ENCODE data around the gene DDC. TPM values are rescaled to one million over a fixed set of nuclear protein-coding genes. Genes with fewer than 3 reads are reported as not detected.

Gene DDC
- polyA plus RNA-seq, 2 of the 4 experiments (the other 2 are of a cell fraction): 1.3 to 2.8 TPM

DNA sequence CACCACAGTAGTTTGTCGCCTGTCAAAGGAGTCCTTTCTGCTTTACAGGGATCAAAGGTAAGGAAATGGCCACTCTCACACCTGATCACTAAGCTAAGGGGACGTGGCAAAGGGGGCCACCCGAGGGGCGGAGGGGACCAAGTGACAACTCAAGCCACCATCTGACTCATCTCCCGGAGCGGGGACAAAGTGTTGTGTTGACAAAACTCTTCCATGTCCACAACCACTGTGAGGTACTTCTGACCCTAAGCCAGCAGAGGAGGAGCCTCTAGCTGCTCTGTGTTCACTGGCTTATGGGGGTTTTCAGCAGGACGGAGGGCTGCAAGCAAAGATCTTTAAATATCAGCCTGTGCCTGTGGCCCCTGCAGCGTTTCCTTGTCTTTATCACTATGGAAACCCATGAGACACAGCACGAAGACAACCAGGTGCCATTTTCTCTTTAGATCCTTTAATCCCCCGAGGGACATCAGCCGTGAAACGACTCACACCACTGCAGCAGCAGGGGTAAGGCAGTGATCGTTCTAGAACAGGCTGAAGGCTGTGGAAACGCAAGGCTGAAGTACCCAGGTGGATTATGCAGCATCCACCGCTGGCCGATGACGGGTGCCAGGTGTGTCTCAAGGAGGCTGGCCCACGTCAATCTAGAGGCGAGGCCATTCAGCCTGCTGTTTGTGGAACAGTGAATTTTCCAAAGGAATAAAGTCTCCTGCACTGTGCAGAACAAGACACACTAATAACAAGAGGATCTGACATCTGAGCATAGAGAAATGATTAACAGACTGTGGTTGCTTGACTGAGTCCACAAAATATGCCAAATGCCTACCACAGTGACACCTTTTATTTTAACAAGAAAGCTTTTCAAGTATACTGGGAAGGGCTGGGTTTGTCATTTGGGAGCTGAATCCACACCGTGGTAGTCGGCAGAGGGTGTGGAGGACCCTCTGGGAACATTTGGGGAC lies 26.6 kb upstream of the DDC start:
- H3K4me2 ChIP-seq: no peak overlapping the region
- no peaks in the 10 kb centered on the region for H3K4me1 ChIP-seq
- no peak overlapping the region for H3K4me3 ChIP-seq
- no peak for ATAC-seq
- DNase-seq (ENCODE audit: low read depth in 1 of 2, low spot score in 1 of 2): no peak
- ChIA-PET POLR2A (no interaction called here), CTCF (interaction anchor here (0.8 to 1.2 kb wide), 2 partner anchors 124 to 550 kb away, joined by 3 read pairs; no protein-coding TSS in a partner anchor)
- WGBS (ENCODE audit: missing lambda C conversion rate): 83% methylated on average over 21 of the region's 21 CpGs
- FAIRE-seq: no peak
- H3K9me3 ChIP-seq: no peaks in the 10 kb centered on the region
- no peak overlapping the region for H3K27ac ChIP-seq
- TF ChIP-seq ZNF302 (CRISPR knock-in tag; IDR thresholded peaks at IDR 0.05) (no peak), CBX8 (IDR thresholded peaks at IDR 0.05) (no peak), HOXB13 (CRISPR knock-in tag; IDR thresholded peaks at IDR 0.05; ENCODE audit: low read depth) (no peak), RNF2 (IDR thresholded peaks at IDR 0.05; ENCODE audit: borderline replicate concordance, low read depth) (no peak), POLR2A (IDR thresholded peaks at IDR 0.05; ENCODE audit: low read length) (no peak), HDAC2 (IDR thresholded peaks at IDR 0.05) (no peak), TFCP2L1 (CRISPR knock-in tag; IDR thresholded peaks at IDR 0.05) (no peak), MYC (IDR thresholded peaks at IDR 0.05; ENCODE audit: borderline replicate concordance, low read length) (no peak)
- TF ChIP-seq, protein P1, sequence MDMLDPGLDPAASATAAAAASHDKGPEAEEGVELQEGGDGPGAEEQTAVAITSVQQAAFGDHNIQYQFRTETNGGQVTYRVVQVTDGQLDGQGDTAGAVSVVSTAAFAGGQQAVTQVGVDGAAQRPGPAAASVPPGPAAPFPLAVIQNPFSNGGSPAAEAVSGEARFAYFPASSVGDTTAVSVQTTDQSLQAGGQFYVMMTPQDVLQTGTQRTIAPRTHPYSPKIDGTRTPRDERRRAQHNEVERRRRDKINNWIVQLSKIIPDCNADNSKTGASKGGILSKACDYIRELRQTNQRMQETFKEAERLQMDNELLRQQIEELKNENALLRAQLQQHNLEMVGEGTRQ (IDR thresholded peaks at IDR 0.05): no peak

DNA sequence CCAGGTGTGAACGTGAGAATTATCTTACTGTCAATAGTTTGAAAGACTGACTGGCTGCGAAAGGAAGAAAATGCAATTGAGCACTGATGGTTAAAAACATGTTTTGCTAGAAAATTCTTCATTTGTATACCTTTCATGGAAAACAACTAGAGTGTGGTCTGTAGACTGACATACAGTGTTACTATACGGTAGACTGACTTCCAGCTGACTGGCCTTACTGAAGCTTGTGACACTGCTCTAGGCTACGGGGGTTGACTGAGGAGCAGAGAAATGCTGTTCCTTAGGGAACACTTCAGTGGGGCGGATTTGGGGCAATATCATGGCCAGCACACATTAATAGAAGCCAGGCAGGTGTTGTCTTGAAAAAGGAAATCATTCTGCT lies 25.9 kb upstream of the DDC start:
- Histone ChIP-seq H3K4me1 (no peaks in the 10 kb centered on the region), H3K4me2 (no peak overlapping the region), H3K9me3 (no peaks in the 10 kb centered on the region), H3K27ac (no peak overlapping the region), H3K4me3 (no peak overlapping the region)
- CTCF ChIA-PET: interaction anchor here (1.2 to 5.1 kb wide), 2 partner anchors 123 to 124 kb away, joined by 3 to 24 read pairs; no protein-coding TSS in a partner anchor
- ATAC-seq (no peak), FAIRE-seq (no peak), DNase-seq (ENCODE audit: low read depth in 1 of 2, low spot score in 1 of 2) (no peak)
- WGBS (ENCODE audit: missing lambda C conversion rate): 90% methylated on average over 5 of the region's 5 CpGs
- TF ChIP-seq JUN (IDR thresholded peaks at IDR 0.05): no peak
- no peak for TF ChIP-seq CEBPB (IDR thresholded peaks at IDR 0.05)
- POLR2A ChIA-PET: no interaction called here

DNA sequence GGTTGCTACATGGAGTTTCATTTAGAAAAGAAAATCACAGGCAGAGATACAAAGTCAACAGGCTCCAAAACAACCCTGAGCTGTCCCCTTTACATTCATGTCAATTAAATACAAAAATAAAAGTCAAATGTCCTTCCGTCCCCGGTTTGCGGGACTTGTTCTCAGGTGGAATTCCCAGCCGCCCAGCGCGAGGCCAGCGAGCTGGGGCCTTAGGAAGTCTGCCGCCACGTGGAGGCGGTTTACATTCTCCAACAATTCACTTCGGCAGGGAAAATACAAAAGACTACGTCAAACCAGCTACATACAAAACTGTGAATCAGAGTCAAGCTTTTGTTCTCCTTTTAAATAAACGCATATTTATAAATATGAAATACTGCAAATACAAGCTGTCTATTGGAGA lies 25.3 kb upstream of the DDC start:
- no peak for TF ChIP-seq FOSB (CRISPR knock-in tag; IDR thresholded peaks at IDR 0.05)
- TF ChIP-seq EHMT2 (IDR thresholded peaks at IDR 0.05; ENCODE audit: low read depth): no peak
- no peak for TF ChIP-seq CBX8 (IDR thresholded peaks at IDR 0.05)
- TF ChIP-seq ZC3H11A (IDR thresholded peaks at IDR 0.05): no peak
- TF ChIP-seq HOXA7 (CRISPR knock-in tag; IDR thresholded peaks at IDR 0.05): no peak
- TF ChIP-seq KDM5A (IDR thresholded peaks at IDR 0.05): no peak
- Histone ChIP-seq H3K4me3 (no peak overlapping the region), H3K4me1 (no peaks in the 10 kb centered on the region), H3K27ac (no peak overlapping the region), H3K4me2 (no peak overlapping the region), H3K9me3 (no peaks in the 10 kb centered on the region)
- CTCF ChIA-PET: interaction anchor here (1.3 to 5.1 kb wide), 2 partner anchors 17 to 123 kb away, joined by 4 to 24 read pairs; no protein-coding TSS in a partner anchor
- ATAC-seq (no peak), FAIRE-seq (no peak), DNase-seq (ENCODE audit: low read depth in 1 of 2, low spot score in 1 of 2) (no peak)
- WGBS (ENCODE audit: missing lambda C conversion rate): 96% methylated on average over 13 of the region's 13 CpGs
- POLR2A ChIA-PET: no interaction called here

DNA sequence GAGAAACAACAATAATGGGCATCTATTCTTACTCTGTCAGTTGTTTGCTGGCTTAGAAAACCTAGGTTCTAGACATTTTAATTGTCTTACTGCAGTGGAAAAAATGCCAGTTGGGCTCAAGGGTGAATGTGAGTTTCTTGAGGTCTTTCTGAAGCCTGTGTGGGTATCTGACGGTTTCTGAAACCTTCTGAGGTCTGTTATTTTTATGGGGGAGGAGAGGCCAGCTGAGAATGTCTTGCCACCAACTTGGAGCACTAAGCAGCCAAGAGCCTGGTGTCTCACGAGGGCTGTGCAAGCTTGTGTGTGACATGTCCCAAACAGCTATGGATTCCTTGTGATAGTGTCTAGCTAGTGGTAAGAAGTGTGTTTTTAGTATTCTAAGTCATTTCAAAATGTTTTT lies 24.2 kb upstream of the DDC start:
- ChIA-PET CTCF (interaction anchor here (0.8 to 5.1 kb wide), 5 partner anchors 13 to 122 kb away, joined by 3 to 24 read pairs (median 4); no protein-coding TSS in a partner anchor), POLR2A (interaction anchor here (0.5 kb wide), 1 partner anchor 523 kb away, joined by 3 read pairs; no protein-coding TSS in a partner anchor)
- 89% methylated on average over 2 of the region's 2 CpGs for WGBS (ENCODE audit: missing lambda C conversion rate)
- DNase-seq (ENCODE audit: low read depth in 1 of 2, low spot score in 1 of 2) (no peak), ATAC-seq (no peak), FAIRE-seq (no peak)
- Histone ChIP-seq H3K4me3 (no peak overlapping the region), H3K27ac (no peak overlapping the region), H3K4me2 (no peak overlapping the region), H3K9me3 (no peaks in the 10 kb centered on the region), H3K4me1 (no peaks in the 10 kb centered on the region)
- TF ChIP-seq EHF (CRISPR knock-in tag; IDR thresholded peaks at IDR 0.05): no peak
- TF ChIP-seq PHF8 (IDR thresholded peaks at IDR 0.05; ENCODE audit: borderline replicate concordance, low read depth): no peak
- TF ChIP-seq, protein P1 (IDR thresholded peaks at IDR 0.05): no peak
- TF ChIP-seq CBX2 (IDR thresholded peaks at IDR 0.05; ENCODE audit: borderline replicate concordance, low read depth): no peak
- no peak for TF ChIP-seq FOSL2 (IDR thresholded peaks at IDR 0.05)
- no peak for TF ChIP-seq FOSL2 (CRISPR knock-in tag; IDR thresholded peaks at IDR 0.05)
- no peak for TF ChIP-seq MAFK (IDR thresholded peaks at IDR 0.05; ENCODE audit: partially characterized antibody)
